Sigmoid colon (tissue), 4 donors: ENCODE measurements around the gene NDST1.
A peak's percentile ranks its signal among the peaks of the same experiment; 100 is the strongest.

Experiments
- CTCF ChIP-seq, 4 experiments: fragments of 450-650 bp in 3 of 4; fragments of 200-600 bp in 1 of 4; IDR thresholded peaks; one replicate each; pipeline ENCODE4 v1.5.1; 2016 to 2019; ENCODE audit warnings: antibody characterized with exemption in 4 of 4, mild to moderate bottlenecking in 3 of 4, moderate library complexity in 2 of 4
- EP300 ChIP-seq, 4 donors: sonication (generic); formaldehyde crosslinking; IDR thresholded peaks; one replicate each; pipeline ENCODE4 v1.6.1; 2017; ENCODE audit warnings: antibody characterized with exemption in 4 of 4
- POLR2A ChIP-seq, 2 donors: fragments of 450-650 bp; IDR thresholded peaks; one replicate each; pipeline ENCODE4 v1.6.1; 2016; ENCODE audit warnings: antibody characterized with exemption in 2 of 2, mild to moderate bottlenecking in 2 of 2, moderate library complexity in 2 of 2
- POLR2AphosphoS5 ChIP-seq, 4 donors: sonication (generic); formaldehyde crosslinking; IDR thresholded peaks; one replicate each; pipeline ENCODE4 v1.6.1; 2017; ENCODE audit warnings: antibody characterized with exemption in 4 of 4

GRCh38 chr5:150512368-150512747 is 4.4 kb downstream of the NDST1 start:
- TF ChIP-seq POLR2AphosphoS5 (IDR thresholded peaks at IDR 0.05), result peak in 1 of 4 donors; percentile 20
- no peak for TF ChIP-seq CTCF (IDR thresholded peaks at IDR 0.05)
- no peak for TF ChIP-seq POLR2A (IDR thresholded peaks at IDR 0.05)
- no peak for TF ChIP-seq EP300 (IDR thresholded peaks at IDR 0.05)
